Fibroblast of the conjunctiva (primary cell): ENCODE results near the gene EFNA3.
"Not testable (repeated sequence)": the region's sequence is repeated elsewhere in the genome, so short reads cannot be mapped to it uniquely, and the experiment has no call there.

Source experiments
- DNase-seq: peaks from one replicate; pipeline ENCODE4 v3.0.0-alpha.2; 2010; ENCODE audit warnings: low read depth

The EFNA3 gene

DNA sequence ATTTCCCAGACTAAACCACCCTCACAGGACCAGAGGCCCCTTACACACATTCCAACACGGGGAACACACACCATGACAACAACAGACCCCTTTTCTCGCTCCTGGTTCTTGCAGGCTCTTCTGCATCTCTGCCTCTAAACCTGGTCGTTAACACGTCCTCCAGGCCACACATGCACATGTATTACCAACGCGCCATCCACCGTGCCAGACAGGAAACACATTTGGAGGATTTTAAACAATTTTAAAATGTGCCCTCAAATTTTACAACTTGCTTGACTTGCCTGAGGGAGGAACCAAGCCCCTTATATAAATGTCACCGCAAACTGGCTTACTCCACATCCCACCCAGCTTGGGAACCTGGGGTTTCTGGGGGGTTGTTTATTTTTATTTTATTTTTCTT is 32.2 kb downstream of the EFNA3 start:
- no peak for DNase-seq

DNA sequence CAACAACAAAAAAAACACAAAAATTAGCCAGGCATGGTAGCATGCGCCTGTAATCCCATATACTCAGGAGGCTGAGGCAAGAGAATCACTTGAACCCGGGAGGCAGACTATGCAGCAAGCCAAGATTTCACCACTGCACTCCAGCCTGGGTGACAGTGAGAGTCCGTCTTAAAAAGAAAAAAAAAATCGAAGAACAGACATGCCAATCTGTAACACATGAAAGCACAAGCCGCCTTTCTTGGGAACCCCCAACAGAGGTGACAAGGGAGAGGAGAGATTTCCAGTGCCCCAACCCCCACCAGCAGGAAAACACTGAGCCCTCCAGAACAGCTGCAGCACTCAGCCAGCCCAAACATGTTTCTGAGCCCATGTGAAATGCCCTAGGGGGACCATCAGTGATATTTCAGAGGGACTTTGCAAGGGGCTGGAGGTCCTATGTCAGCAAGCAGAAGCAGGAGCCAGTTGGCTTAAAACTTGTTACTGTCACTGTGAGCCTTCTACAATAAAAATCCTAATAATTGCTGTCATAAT is 34.9 kb downstream of the EFNA3 start:
- no peak for DNase-seq

DNA sequence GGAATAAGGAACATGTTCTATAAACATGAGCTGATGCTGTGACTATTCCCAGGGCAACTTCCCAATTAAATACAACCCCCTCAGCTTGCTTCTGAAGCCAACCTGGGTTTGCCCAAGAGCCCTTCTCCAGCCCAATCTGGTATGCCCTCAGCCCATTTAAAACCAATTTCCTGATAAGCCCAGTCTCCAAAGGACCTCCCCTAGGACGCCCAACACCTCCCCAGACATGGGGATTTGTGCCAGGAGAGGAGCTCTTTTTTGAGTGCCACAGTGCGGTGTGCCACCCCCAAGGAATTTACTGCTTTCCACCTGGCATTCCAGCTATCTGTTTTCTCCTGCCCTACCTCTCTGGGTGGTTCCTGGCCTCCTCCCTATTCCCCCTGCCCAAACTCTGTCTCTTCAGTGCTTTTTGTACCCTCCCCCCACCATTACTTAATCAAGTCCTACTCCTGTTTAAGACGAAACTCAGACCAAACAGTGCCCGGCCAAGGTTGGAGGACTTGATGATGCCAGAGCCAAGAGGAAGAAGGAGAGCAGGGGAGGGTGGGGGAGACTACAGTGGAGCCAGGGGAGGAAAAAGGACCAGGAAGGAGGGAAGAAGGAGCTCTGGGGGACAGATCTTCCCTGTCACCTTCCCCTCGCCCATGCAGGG is 37.6 kb downstream of the EFNA3 start:
- no peak for DNase-seq

DNA sequence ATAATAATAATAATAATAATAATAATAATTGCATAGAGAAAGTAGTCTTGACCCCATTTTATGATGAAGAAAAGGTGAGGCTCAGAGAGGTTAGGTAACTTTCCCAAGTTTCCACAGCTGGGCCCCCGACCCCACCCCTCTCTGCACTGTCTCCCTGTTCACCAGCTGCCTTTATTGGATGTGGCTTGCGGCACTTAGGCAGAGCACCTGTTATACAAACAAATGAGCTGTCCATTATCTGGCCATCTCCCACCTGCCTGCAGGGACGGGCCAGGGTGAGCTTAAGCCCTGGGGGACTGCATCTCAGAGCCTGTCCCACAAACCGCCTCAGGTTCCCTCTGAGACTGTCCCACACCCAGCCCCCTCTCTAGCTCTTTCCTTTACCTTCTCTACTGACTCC is 39.0 kb downstream of the EFNA3 start:
- DNase-seq: no peak

DNA sequence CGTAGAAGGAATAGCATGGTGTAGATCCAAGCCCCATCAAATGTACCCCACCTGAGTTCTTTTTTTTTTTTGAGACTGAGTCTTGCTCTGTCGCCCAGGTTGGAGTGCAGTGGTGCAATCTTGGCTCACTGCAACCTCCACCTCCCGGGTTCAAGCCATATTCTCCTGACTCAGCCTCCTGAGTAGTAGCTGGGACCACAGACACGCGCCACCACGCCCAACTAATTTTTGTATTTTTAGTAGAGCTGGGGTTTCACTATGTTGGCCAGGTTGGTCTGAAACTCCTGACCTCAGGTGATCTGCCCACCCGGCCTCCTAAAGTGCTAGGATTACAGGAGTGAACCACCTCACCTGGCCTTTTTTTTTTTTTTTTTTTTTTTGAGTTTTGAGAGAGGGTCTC is 39.5 kb downstream of the EFNA3 start:
- not testable (repeated sequence) for DNase-seq

DNA sequence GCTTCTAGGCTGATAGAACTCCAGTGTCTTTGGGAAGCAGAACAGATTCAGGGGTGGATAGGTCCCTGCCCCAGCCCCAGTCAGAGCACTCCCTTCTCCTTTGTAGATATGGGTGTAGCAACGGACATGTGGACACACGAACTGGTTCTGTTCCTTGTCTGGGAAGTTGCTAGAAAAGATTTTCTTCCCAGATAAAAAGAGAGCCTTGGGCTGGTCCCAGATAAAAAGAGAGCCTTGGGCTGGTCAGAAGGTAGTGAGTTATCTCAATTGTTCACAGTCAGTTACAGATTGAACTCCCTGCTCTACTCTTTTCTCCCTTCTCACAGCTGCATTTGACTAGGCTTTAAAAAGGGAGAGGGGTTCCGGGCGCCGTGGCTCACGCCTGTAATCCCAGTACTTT is 41.6 kb downstream of the EFNA3 start:
- no peak for DNase-seq

DNA sequence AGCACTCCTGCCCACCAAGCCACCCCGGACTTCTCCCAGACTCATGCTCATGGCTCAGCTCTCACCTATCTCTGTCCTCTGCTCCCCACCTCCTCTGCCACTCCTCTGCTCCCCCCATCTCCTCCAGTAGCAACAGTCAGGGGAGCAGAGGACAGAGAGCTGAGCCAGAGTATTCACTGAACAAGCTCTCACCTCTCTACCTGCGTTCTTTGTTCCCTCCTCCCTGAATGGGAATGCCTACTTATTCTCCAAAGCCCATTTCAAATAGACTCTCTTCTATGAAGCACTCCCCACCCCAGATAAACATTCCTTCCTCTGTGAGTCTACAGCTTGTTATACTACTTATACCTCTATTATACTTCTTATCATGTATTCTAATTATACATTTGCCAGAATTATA is 42.6 kb downstream of the EFNA3 start:
- no peak for DNase-seq

DNA sequence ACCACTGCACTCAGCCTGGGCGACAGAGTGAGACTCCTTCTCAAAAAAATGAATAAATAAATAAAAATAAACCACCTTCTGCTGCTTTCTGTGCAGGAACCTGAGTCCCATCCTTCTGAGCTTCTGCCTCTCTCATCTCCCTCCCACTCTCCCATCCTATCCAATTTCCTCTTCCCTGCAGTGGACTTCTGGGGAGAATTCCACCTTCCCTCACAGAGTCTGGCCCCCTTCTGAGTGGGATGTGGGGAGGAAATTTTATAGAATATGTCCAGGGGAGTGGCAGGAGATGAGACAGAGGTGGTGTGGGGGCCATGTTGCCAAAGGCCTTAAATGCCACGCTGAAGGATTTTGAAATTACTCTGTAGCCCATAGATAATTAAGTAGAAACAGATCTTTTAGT is 43.7 kb downstream of the EFNA3 start:
- no peak for DNase-seq

DNA sequence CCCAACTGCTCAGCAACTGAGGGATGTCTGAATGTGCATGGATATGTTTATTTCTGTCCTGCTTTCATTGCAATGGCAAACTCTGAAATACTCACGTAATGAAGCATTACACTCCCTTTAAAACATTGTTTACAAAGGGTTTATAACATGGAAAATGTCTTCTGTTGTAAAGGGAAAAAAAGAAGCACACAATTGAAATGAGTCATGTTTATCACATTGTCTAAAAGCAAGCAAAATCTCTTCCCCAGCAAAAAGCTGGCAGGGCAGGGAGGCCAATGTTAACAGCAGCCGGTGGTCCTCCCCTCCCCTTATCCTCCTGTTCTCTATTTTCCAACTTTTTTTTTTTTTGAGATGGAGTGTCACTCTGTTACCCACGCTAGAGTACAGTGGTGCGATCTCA is 45.2 kb downstream of the EFNA3 start:
- no peak for DNase-seq

DNA sequence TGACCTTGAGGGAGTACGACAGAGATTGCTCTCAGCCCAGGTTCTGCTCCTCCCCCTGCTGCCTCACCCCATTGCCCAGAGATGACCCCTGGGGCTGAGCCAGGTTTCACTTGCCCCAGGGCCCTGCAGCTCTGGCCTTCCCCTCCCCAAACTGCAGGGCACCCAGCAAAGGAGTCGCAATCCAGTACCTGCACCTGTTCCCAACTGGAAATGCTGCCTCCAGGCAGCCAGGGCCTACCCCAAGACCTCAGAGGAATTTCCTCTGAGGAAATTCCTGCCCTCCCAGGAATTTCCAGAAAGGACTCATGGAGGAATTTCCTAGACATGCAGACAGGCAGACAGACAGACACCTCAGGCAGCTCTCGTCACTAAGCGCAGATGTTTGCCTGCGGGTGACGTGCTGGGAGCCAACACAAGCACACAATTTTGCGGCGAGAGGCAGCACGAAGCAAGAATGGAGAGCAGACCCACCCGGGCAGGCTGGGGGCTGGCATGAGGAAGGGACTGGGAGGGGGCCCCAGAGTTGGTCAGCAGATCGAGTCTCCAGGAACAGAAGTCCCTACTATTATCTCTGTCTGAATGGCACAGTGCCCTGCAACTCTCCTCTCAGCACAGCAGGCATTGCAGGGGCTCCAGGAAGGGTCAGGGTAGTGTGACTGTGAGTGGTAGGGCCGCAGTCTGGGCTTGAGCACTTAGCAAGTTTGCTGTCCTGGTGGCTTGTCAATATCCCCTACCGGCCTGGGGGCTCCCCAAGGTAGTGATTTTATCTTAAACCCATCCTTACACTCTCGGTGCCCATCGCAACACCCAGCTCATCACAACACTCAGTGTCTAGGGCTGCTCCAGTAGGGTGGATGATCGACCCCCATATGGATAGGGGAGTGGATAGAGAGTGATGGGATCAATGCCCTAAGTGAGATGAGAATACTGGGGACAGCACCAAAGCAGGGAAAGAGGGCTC is 46.1 kb downstream of the EFNA3 start:
- no peak for DNase-seq

DNA sequence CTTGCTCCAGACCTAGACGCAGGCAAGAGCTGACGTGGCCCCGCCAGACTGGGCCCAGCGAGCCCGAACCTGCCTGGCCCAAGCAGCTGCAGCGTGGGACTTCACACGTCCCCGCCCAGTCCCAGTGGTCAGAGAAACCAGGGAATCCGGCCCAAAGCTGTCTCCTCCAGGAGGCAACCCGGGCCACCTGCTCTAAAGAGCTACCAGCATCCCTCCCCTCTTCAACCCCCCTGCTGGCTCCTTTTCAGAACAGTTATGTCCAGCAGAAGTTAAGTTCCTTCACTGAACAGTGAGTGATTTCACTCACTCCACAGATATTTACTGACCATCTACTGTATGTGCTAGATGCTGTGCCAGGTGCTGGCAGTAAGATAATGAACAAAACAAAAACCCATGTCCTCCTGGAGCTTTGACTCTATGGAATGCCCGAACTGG is 46.9 kb downstream of the EFNA3 start:
- DNase-seq: no peak

DNA sequence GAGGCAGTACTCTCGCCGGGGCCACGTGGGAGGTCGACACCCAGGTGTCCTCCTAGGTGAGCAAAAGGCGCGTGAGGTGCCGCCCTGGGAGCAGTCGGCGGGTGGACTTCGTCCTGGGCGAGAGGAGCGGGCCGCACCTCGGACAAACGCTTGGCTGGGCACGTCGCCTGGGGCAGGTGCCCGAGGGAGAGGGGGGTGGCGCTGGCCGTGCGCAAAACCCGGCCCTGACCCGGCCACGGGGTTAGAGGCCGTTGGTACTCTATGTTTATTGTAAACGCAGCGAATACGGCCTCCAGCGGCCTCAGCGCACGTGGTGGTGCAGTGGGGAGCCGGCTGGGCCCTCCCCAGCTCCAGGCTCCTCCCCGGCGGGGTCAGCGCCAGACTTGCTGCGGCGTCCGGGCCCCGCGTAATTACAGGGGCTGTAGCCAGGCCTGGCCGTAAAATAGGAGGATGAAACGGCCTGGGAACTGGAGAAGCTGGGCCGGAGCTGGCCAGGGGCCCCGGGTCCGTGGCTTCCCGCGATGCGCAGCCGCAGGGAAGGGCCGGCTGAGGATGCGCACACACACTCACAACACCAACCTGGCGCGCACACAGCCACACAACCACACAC is 47.4 kb downstream of the EFNA3 start:
- no peak for DNase-seq

DNA sequence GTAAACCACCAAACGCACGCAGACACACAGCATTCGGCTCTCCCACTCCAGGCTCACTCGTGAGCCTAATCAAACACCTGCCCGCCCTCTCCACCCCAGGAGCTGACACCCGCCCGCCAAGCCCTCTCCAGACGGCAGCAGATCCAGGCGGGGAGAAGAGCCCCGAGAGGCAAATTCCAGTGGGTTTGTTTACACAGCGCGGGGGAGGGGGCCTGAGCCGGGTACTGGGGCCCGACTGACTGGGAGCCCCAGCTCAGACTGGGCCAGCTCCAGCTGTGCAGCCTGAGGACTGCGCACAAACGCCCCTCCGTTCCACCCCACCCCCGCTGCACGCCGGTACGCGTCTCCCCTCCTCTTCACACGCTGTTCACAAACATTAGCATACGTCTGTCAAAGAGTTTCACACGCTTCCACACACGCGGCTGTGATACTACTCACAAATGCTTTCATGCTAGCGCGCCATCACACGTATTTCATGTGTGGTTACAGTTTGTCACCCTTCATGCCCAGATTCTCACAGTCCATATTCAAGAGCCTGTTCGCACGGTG is 48.0 kb downstream of the EFNA3 start:
- no peak for DNase-seq

DNA sequence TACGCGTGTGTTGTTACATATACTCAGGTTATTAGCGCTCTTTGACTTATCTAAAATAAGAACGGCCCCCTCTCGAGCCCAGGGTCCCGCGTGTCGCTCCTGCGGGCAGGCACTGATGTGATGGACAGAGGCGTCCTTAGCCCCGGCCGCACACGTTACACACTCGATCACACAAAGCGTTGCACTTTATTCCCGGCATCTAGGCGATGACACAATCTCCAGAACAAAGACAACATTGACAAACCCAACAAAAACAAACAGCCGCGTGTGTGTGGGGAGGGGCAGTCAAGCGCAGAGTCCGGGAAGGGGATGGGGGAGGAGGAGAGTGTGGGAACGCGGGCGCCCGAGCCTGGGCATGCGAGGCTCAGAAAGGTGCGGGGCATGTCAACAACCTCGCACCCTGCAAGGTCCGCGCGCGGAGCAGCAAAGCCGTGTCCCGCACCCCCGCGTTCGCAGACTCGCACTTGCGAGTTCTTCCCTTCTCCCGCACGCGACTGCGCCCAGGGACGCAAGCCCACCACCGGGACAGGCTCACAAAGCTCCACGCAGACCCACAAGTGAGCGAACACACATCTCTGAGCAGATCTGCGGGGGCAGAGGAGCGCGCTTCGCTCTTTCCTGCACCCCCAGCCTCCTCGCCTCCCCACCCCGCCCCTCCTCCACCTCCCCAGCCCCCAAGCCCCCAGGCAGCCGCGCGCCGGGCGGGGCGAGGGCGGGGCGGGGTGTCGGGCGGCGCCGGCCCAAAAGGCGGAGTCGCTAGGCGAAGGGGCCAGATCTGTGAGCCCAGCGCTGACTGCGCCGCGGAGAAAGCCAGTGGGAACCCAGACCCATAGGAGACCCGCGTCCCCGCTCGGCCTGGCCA is 48.7 kb downstream of the EFNA3 start, which contains the start of gene EFNA1:
EFNA1 (plus strand) TSS at position 772 of the 862 bp plus-strand sequence. CDS start 102 bp downstream, outside the sequence.
- no peak for DNase-seq

DNA sequence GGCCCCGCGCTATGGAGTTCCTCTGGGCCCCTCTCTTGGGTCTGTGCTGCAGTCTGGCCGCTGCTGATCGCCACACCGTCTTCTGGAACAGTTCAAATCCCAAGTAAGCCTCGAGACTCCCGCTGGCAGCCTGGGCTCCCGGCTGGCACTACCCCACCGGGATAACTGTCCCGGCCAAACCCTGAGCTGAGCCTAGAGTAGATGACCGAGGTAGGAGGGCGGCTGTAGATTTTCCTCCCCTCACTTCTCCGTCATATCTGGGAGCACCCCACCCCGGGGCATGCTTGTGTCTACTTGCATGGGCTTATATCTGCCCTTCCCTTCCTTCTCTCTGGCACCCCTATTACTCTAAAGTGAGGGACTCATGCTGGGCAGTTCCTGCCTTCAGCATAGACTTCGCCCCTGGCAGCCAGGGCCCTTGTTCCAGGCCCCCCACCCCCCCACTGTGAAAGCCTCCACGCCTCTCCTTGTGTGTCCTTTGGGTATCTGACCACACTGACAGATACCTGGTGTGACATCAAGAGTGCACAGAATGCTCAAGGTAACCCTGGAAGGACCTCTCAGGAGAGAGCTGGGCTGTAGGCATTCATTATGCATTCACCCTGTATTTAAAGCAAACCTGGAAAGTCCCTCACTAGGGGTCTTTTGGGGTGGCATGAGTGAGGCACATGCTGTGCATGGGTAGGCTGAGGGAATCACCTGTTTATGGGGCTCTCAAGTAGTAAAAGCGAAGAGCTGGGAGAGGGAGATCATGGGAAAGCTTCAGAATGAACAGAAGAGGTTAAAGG is 49.5 kb downstream of the EFNA3 start:
- no peak for DNase-seq

DNA sequence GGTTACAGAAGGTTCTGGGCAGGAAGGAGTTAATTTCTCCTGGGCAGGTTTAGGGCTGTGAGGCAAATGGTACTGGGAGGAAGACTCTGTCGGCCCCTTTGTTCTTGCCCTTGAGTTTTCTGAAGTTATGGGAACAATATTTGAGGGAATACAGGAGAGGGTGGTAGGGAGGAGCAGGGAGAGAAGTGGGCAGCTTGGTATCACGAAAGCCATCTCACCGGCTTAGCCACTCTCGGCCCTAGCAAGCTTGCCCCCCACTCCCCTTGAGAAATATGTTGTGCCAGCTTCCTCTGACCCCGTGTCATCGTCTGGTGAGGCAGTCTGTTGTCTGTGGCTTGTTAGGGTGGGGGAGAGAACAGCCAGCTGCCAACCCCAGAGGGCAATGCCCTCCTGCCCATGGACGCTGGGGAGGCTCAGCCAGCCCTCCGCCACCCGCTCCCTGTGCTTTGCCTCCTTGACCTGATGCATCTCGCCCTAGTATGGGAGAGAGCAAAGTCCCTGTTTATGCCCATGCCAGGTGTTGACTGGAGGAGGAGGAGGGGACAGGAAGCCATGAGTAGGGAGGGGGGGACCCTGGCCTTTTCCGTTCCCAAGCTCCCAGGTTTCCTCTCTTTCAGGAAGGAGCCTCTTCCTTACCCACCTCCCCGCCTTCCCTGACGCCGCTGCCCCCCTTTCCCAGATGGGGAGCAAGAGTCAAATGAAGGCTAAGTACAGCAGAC is 50.3 kb downstream of the EFNA3 start:
- no peak for DNase-seq

DNA sequence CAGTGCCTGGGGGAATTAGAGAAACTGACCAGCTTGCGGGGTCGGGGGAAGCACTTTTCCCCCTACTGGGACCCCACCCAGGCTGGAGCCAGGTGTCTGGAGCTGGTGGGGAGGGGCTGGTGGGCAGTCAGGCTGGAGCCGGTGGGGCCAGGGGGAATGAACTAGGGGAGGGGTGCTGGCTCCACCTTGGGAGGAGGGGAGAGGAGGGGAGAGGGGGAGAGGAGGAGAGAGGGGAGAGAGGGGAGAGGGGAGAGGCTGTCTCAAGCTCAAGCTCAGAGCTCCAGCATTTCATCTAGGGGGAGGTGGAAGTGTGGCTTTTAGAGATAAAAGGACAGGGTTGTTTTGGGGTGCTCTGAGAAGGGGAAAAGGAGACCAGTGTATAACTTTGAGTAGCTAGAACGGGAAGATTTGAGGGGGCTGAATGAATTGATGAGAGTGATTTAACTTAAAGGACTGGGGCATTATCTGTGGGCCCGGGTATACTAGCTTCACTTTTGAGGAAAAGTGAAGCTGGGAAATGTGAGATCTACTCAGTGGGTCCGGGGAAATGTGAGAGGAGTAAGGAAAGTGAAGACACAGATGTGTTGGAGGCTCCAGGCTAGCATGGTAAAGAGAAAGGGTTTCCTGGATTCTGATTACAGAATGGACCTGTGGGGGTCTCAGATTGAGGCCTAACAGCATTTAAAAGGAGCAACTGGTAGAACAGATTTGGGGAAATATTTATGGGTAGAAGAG is 51.8 kb downstream of the EFNA3 start:
- no peak for DNase-seq

DNA sequence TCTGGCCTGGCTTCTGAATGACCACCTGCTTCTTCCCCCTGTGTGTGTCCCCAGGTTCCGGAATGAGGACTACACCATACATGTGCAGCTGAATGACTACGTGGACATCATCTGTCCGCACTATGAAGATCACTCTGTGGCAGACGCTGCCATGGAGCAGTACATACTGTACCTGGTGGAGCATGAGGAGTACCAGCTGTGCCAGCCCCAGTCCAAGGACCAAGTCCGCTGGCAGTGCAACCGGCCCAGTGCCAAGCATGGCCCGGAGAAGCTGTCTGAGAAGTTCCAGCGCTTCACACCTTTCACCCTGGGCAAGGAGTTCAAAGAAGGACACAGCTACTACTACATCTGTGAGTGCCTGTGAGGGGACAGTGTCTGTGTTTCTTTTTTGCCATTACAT is 52.6 kb downstream of the EFNA3 start:
- no peak for DNase-seq

DNA sequence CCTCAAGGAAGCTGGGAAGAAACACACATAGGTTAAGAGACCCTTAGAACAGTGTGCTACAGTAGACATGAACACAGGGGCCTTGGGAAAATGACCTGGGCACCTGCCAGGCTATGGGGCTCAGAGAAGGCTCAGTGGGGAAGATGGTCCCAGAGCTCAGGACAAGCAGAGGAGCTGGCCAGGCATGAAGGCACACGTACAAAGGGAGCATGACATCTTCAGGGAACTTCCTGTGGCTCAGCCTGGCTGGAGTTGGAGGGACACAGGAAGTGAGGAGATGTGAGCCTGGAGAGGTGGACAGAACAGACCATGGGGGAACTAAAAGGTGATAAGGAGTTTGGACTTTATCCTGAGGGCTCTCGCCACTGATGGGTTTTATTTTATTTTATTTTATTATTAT is 53.2 kb downstream of the EFNA3 start:
- DNase-seq: no peak
